Effector memory CD8-positive, alpha-beta T cell (primary cell): ENCODE data around the gene KIAA1191.

Experiments
- ATAC-seq: fragments of 150-1000 bp; cut with Tn5 transposase; replicated peaks from 2 replicates; pipeline ENCODE4 v1.10.0; 2021; ENCODE audit warnings: mild to moderate bottlenecking, moderate library complexity
- DNase-seq, 3 experiments: peaks; one replicate each; pipeline ENCODE4 v3.0.0; 2021
- H3K27ac Mint-ChIP-seq, 2 donors: one replicate each; pipeline ENCODE4 v1.8.0; 2022; ENCODE audit warnings: mild to moderate bottlenecking in 2 of 2, mixed read lengths in 2 of 2, moderate library complexity in 2 of 2
- H3K27me3 Mint-ChIP-seq, 2 donors: one replicate each; pipeline ENCODE4 v1.8.0; 2022; ENCODE audit warnings: mixed read lengths in 2 of 2
- H3K36me3 Mint-ChIP-seq: one replicate; pipeline ENCODE4 v1.8.0; 2022; ENCODE audit warnings: mild to moderate bottlenecking, moderate library complexity, mixed read lengths; ENCODE audit not compliant: insufficient read depth
- H3K4me1 Mint-ChIP-seq, 2 donors: one replicate each; pipeline ENCODE4 v1.8.0; 2022; ENCODE audit warnings: low read depth in 2 of 2, mixed read lengths in 2 of 2
- H3K4me3 Mint-ChIP-seq, 2 donors: one replicate each; pipeline ENCODE4 v1.8.0; 2022; ENCODE audit warnings: mild to moderate bottlenecking in 2 of 2, mixed read lengths in 2 of 2, moderate library complexity in 2 of 2
- H3K9me3 Mint-ChIP-seq, 2 donors: one replicate each; pipeline ENCODE4 v1.8.0; 2022; ENCODE audit warnings: mixed read lengths in 2 of 2

Gene KIAA1191

DNA sequence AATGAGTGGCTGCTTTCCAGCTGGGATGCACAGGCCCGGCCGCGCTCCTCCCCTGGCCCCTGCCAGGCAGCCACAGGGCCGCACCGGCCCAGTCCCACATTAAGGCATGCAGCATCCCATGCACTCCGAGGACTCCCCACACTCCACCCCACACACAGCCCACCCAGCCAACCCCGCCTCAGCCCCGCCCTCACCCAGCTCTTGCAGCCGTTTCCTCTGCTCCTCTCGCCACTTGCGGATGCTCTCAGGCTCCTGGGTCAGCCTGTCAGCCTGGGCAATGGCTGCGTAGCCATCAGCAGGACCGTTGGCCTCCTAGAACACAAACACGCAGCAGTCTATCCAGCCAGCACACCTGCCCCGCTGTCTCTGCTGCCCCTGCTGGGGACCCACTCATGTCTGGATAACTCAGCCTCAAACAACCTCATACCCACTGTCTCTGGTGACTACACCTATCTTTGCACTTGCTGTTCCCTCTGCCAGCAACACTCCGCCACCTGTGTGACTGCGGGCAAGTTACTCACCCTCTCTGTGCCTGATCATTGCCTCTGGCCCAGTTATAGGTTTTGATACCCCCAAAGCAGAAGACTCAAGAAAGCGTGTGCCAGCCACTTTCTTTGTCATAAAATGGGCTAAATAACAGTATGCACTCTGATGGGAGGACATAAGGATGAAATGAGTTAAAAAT lies 36.3 kb upstream of the KIAA1191 start:
- DNase-seq = no peak
- Mint-ChIP-seq H3K36me3 (peaks cover 40% of the 10 kb centered on the region), H3K4me3 (no peak overlapping the region), H3K9me3 (no peaks in the 10 kb centered on the region), H3K4me1 (peaks cover 6 to 14% of the 10 kb centered on the region in 2 donors), H3K27ac (peak overlapping the region in 1 of 2 donors; percentile 41), H3K27me3 (no peaks in the 10 kb centered on the region)
- no peak for ATAC-seq

DNA sequence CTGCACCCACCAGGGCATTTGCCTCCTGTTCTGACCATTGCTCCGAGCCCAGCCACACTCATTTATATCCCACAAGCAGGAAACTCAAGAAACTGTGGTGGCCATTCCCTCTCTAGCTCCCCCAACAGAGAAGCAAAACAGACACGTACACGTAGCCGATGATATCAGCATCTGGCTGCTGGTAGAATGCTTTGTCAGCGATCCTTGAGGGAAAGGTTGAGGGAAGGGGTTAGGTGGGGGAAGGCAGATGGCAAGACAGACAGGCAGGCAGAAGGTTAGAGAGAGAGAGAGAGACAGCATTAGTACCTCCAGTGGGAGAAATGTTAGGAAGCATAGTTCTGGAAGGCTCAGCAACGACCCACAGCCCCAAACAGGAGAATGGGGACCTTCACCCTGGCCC lies 34.8 kb upstream of the KIAA1191 start:
- peaks cover 3 to 9% of the 10 kb centered on the region in 2 donors for H3K4me1 Mint-ChIP-seq

DNA sequence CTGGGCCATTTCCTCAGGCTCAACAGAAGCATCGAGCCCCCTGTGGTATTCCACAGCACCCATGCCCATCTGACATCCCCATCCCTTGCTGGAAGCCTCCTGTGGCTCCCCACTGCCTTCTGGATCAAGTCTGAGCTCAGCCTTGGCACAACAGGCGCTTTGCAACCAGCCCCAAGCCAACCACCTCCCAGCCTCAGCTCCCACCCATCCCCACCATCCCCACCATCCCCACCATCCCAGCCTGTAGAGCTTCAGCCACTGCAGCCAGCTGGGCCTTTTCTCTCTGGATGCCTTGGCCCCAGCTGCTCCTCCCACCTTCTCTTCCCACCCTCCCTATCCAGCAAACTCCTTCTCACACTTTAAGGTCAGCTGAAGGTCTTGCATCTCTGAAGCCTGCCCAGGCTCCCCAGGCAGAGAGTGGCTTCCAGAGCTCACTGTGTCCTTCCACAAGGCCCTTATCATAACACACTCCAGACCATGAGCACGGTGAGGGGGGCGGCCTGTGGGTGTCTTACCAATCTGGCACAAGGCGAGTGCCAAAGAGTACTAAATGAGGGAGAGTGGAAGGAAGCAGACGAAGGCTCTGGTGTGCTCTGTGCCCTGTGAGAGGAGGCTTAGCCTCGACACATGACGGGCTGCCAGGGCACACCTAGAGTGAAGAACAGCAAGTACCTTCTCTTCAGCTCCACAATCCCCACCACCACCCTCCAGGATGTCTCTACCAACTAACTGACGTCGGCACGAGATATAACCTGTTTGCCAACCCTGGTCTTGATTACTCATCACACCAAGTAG lies 33.5 kb upstream of the KIAA1191 start:
- Mint-ChIP-seq H3K4me1 (peaks cover 1 to 9% of the 10 kb centered on the region in 2 donors), H3K4me3 (no peak overlapping the region), H3K9me3 (no peaks in the 10 kb centered on the region), H3K36me3 (peaks cover 56% of the 10 kb centered on the region), H3K27me3 (no peaks in the 10 kb centered on the region), H3K27ac (peak overlapping the region; percentile 13 to 23)
- no peak for ATAC-seq
- DNase-seq = no peak

More for the DNA sequence above, 34.8 kb upstream of the KIAA1191 start:
- no peaks in the 10 kb centered on the region for H3K9me3 Mint-ChIP-seq
- H3K36me3 Mint-ChIP-seq = peaks cover 53% of the 10 kb centered on the region
- DNase-seq (no peak), ATAC-seq (no peak)
- no peak overlapping the region for H3K27ac Mint-ChIP-seq
- no peaks in the 10 kb centered on the region for H3K27me3 Mint-ChIP-seq
- no peak overlapping the region for H3K4me3 Mint-ChIP-seq

DNA sequence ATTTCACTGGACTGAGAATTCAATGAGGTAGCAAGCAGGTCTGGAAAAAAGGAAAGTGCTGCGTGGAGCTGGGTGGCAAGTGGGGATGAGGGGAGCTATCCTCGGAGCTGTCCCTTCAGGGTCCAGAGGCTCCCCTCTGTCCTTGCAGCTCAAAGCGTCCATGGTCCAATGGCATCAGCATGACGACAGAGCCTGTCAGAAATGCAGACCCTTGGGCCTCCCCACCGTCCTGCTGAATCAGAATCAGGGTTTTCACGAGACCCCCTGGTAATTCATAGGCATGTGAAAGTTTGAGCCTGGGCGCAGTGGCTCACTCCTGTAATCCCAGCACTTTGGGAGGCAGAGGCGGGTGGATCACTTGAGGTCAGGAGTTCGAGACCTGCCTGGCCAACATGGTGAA lies 32.5 kb upstream of the KIAA1191 start:
- no peak for DNase-seq
- no peak overlapping the region for H3K27ac Mint-ChIP-seq
- peaks cover 6 to 14% of the 10 kb centered on the region in 2 donors for H3K4me1 Mint-ChIP-seq
- H3K4me3 Mint-ChIP-seq = no peak overlapping the region
- no peaks in the 10 kb centered on the region for H3K27me3 Mint-ChIP-seq
- ATAC-seq = no peak
- peaks cover 52% of the 10 kb centered on the region for H3K36me3 Mint-ChIP-seq
- no peaks in the 10 kb centered on the region for H3K9me3 Mint-ChIP-seq

DNA sequence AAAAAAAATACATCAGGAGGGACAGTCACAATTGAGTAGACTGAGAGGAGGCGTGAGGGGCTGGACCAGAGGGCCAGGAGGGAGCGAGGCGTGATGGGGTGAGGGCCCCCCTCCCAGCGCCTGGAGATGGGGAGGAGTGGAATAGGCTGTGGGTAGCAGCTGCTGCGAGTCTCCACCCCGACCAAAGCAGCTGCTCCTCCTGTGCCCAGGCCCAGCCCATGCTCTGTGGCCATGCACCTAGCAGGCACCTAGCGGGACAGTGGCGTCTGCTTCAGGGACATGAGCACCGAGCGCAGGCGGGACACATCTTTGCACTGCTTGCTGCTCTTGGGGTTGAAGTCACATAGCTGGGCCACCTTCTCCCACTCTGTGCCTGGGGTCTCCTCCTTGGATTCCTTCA lies 31.0 kb upstream of the KIAA1191 start:
- Mint-ChIP-seq H3K27ac (no peak overlapping the region), H3K4me3 (no peak overlapping the region), H3K9me3 (no peaks in the 10 kb centered on the region), H3K27me3 (no peaks in the 10 kb centered on the region), H3K4me1 (peaks cover 11 to 16% of the 10 kb centered on the region in 2 donors), H3K36me3 (peaks cover 48% of the 10 kb centered on the region)
- DNase-seq = no peak
- ATAC-seq = no peak

DNA sequence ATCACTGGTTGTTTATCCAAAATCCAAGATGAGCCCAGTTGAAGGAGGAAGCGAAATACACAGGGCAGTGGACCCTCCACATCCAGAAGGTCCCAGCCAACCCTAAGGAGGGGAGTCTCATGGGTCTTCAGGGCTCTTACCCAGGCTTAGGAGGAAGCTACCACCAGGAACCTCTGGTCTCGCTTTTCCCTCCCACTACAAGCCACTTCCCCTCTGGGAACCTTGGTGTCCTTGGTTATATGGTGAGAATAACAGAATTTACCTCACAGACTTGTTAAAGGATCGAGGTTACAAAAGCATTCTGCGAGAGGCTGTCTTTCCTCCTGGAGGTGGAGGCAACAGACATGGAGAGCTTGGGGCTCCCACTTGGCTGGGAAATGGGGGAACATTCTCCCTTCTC lies 30.4 kb upstream of the KIAA1191 start:
- Mint-ChIP-seq H3K36me3 (peaks cover 45% of the 10 kb centered on the region), H3K27ac (no peak overlapping the region), H3K9me3 (no peaks in the 10 kb centered on the region), H3K27me3 (no peaks in the 10 kb centered on the region), H3K4me3 (no peak overlapping the region), H3K4me1 (peaks cover 16 to 21% of the 10 kb centered on the region in 2 donors)
- DNase-seq (no peak), ATAC-seq (no peak)

DNA sequence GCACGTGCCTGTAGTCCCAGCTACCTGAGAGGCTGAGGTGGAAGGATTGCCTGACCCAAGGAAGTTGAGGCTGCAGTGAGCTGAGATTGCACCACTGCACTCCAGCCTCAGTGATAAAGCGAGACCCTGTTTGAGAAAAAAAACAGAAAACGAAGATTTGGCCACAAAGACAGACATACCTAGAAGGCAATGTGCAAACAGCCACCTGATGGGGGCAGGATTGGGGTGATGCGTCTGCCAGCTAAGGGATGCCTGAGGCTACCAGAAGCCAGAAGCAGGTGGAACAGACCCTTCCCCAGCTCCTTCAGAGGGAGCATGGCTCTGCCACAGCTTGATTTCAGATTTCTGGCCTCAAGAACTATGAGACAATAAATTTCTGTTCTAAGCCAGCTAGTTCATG lies 29.9 kb upstream of the KIAA1191 start:
- peaks cover 43% of the 10 kb centered on the region for H3K36me3 Mint-ChIP-seq
- no peaks in the 10 kb centered on the region for H3K27me3 Mint-ChIP-seq
- H3K4me3 Mint-ChIP-seq = no peak overlapping the region
- DNase-seq (no peak), ATAC-seq (no peak)
- H3K9me3 Mint-ChIP-seq = no peaks in the 10 kb centered on the region
- H3K27ac Mint-ChIP-seq = no peak overlapping the region
- H3K4me1 Mint-ChIP-seq = peaks cover 21 to 25% of the 10 kb centered on the region in 2 donors

DNA sequence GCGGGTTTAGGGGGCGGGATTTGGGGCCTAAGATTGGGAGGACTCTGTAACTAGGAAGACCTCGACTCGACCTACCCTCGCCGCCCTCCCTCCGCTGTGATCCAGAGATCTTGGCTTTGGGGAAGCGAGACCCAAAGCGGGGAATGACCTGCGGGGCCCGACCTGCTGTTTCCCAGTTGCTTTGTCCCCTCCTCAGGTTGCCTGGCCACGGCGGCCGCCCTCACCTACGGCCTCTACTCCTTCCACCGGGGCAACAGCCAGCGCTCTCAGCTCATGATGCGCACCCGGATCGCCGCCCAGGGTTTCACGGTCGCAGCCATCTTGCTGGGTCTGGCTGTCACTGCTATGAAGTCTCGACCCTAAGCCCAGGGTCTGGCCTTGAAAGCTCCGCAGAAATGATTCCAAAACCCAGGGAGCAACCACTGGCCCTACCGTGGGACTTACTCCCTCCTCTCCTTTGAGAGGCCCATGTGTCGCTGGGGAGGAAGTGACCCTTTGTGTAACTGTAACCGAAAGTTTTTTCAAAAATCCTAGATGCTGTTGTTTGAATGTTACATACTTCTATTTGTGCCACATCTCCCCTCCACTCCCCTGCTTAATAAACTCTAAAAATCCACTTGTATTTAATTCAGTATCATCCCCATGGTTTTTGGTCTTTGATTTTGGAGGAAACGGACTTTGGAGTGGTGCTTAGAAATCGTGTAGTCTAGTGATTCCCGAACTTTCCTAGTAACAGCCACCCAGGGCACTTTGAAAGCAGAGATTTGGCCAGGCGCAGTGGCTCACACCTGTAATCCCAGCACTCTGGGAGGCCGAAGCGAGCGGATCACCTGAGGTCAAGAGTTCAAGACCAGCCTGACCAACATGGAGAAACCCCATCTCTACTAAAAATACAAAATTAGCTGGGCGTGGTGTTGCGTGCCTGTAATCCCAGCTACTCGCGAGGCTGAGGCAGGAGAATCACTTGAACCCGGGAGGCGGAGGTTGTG lies 27.9 kb upstream of the KIAA1191 start:
- ATAC-seq = peak; percentile 44
- Mint-ChIP-seq H3K36me3 (peaks cover 44% of the 10 kb centered on the region), H3K4me1 (peaks cover 23 to 29% of the 10 kb centered on the region in 2 donors), H3K9me3 (no peaks in the 10 kb centered on the region), H3K4me3 (peak overlapping the region; percentile 94 to 95), H3K27me3 (no peaks in the 10 kb centered on the region), H3K27ac (peak overlapping the region; percentile 94 to 96)
- no peak for DNase-seq

DNA sequence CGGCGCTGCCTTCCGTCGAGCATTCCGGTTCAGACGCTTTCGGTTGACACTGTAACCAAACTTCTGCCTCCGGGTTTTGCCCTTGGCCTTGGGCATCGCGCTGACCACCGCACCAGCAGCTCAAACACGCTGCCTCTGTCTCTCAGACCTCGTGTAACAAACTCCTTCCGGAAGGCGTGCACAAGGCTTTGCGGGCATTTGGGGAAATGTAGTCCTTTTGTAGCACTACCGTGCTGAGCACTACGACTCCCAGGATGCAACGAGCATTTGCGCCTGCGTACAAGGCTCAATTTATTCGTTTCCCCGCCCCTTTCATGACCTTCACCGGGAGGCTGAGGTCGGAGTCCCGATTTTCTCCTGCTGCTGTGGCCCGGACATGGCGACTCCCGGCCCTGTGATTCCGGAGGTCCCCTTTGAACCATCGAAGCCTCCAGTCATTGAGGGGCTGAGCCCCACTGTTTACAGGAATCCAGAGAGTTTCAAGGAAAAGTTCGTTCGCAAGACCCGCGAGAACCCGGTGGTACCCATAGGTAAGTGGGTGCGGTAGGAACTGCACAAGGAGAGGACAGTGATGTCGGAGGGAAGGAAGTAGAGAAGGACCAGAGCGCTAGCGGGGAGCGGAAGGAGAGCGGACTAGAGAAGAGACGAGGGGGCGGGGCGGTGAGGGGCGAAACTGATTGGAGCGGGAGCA lies 27.0 kb upstream of the KIAA1191 start, which contains the start of the genes HIGD2A and NOP16:
TSS of gene HIGD2A (plus strand) at position 308 of the 691 bp plus-strand sequence. CDS start at position 377, 69 bp downstream.
TSS of gene NOP16 (minus strand) at position 155 of the 691 bp plus-strand sequence. CDS start at position 96, 59 bp downstream.
- no peaks in the 10 kb centered on the region for H3K9me3 Mint-ChIP-seq
- DNase-seq (peak; percentile 96 to 99 (median 98)), ATAC-seq (peak; percentile 85)
- H3K4me3 Mint-ChIP-seq = peak within 1 kb of the TSS; percentile 94 to 95
- H3K4me1 Mint-ChIP-seq = peaks cover 23 to 29% of the 10 kb centered on the region in 2 donors
- H3K36me3 Mint-ChIP-seq = peaks cover 53% of the 10 kb centered on the region
- H3K27ac Mint-ChIP-seq = peak within 1 kb of the TSS; percentile 94 to 96
- H3K27me3 Mint-ChIP-seq = no peaks in the 10 kb centered on the region

DNA sequence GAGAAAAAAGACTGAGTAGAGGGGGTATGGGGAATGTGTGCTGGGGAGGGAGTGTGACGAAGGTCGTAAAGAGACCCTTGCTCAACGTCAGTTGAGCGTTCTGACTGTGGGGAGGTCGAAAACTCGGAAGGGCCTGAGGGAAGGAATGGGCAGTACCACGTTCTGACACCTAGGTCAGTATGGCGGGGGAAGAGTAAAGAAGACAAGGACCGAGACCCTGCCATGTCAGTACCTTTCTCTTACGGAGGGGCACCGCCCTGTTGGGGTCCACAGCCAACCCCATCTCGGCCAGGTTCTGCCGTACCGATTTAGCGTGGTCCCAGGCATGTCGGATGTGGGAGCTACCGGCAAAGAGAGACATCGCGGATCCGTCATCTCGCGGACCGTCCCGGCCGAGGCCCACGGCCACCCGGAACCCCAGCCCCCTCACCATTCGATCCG lies 26.5 kb upstream of the KIAA1191 start:
- ATAC-seq (no peak), DNase-seq (peak in 1 of 3 experiments; percentile 9)
- Mint-ChIP-seq H3K27me3 (no peaks in the 10 kb centered on the region), H3K4me1 (peaks cover 23 to 29% of the 10 kb centered on the region in 2 donors), H3K27ac (peak overlapping the region; percentile 89 to 94), H3K9me3 (no peaks in the 10 kb centered on the region), H3K4me3 (peak overlapping the region; percentile 94 to 95), H3K36me3 (peaks cover 53% of the 10 kb centered on the region)

DNA sequence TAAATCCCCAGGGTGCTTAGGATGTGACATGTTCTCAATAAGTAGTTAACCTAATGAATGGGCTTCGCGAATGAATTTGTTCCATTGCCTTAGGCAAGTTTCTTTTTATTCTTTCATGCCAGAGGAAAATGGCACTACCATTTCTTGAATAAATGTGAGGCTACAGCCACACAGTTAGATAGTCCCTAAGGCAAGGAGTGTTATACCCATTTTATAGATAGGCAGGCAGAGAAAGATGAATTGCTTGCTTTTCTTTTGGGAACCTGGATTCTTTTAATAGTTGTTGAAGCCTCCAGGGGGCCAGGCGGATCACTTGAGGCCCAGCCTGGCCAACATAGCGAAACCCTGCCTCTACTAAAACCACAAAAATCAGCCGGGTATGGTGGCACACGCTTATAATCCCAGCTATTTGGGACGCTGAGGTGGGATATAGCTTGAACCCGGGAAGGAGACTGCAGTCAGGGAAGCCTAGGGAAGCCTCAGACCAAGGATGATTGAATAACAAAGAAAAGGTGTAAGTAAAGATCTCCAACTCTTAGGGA lies 25.9 kb upstream of the KIAA1191 start:
- no peak for DNase-seq
- peaks cover 23 to 29% of the 10 kb centered on the region in 2 donors for H3K4me1 Mint-ChIP-seq
- no peaks in the 10 kb centered on the region for H3K27me3 Mint-ChIP-seq
- peaks cover 49% of the 10 kb centered on the region for H3K36me3 Mint-ChIP-seq
- H3K9me3 Mint-ChIP-seq = no peaks in the 10 kb centered on the region
- H3K27ac Mint-ChIP-seq = peak overlapping the region; percentile 89 to 94
- ATAC-seq = no peak
- peak overlapping the region; percentile 94 to 95 for H3K4me3 Mint-ChIP-seq

DNA sequence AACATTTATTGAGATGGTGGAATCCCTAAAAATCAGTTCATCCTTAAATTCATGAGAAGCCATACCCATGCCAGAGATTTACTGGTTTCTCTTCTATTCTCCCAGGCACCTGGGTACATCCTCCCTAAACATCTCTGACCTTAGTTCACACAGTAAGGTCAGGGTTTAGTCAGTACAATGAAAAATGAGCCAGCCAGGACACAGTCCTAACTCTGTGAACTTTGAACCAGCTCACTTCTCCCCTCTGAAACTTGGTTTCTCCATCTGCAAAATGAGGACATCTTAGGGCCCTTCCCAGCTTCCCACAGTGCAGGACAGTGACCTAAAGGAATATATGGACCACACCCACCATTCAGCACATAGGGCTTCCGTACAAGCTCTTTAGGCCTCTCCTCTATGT lies 24.9 kb upstream of the KIAA1191 start:
- no peak overlapping the region for H3K4me3 Mint-ChIP-seq
- ATAC-seq = no peak

More for the DNA sequence above, 24.9 kb upstream of the KIAA1191 start:
- no peak for DNase-seq
- H3K27me3 Mint-ChIP-seq = no peaks in the 10 kb centered on the region
- no peaks in the 10 kb centered on the region for H3K9me3 Mint-ChIP-seq
- peaks cover 45% of the 10 kb centered on the region for H3K36me3 Mint-ChIP-seq
- H3K4me1 Mint-ChIP-seq = peaks cover 23 to 29% of the 10 kb centered on the region in 2 donors
- peak overlapping the region; percentile 35 to 74 for H3K27ac Mint-ChIP-seq
